GM21447 (cell line): Measurements from ENCODE around the gene ITGAD.

Source experiments
- ATAC-seq: cut with Tn5 transposase; IDR thresholded peaks from one replicate; pipeline ENCODE4 v1.9.1; 2021; ENCODE audit not compliant: unreplicated experiment

Gene ITGAD

GRCh38 chr16:31365131-31365865 lies 27.8 kb upstream of the ITGAD start:
- no peak for ATAC-seq

DNA sequence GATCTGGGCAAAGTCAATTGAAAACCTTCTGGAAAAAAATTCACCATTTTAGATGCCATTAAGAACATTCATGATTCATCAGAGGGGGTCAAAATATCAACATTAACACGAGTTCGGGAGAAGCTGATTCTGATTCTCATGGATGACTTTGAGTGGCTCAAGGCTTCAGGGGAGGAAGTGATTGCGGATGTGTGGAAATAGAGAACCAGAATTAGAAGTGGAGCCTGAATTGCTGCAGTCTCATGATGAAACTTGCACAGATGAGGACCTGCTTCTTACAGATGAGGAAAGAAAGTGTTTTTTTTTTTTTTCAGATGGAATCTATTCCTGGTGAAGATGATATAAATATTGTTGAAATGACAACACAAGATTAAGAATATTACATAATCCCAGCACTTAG lies 25.3 kb upstream of the ITGAD start:
- ATAC-seq: no peak

DNA sequence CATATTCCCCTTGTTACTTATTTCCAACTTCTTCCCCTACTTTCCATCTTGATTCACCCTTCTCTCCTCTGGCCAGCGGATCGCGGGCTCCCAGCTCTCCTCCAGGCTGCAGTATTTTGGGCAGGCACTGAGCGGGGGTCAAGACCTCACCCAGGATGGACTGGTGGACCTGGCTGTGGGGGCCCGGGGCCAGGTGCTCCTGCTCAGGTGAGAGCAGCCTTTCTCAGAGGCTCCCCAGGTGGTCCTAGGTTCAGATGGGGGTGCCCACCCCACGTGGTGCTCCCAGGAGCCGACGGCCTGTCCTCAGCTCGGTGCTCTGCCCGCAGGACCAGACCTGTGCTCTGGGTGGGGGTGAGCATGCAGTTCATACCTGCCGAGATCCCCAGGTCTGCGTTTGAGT lies 22.1 kb upstream of the ITGAD start:
- no peak for ATAC-seq

DNA sequence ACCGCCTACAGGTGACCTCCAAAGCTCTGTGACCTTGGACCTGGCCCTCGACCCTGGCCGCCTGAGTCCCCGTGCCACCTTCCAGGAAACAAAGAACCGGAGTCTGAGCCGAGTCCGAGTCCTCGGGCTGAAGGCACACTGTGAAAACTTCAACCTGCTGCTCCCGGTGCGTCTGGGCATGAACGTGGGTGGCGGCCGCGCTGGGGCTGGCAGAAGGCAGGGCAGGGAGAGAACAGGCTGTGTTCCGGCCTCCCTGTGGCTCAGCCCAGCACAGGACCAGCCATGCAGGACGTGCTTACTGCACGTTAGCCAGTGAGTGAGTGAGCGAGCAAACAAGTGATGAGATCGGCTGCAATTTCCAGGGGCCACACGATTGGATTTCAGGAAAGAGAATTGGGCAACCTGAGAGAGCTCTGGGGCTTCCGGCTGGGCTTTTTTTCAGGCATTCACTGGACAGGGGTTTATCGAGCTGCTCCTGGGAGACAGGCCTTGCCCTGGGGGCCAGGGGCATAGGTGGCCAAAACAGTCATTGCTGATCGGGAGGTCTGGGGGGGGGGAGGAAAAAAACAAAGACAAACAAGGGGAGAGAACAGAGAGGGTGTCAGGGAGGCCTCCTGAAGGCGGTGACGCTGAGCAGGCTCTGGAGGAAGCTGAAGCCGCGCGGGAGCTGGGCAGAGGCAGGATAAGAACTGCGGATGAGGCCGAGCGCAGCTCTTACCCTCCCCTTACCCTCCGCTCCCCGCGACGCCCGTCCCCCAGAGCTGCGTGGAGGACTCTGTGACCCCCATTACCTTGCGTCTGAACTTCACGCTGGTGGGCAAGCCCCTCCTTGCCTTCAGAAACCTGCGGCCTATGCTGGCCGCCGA lies 21.3 kb upstream of the ITGAD start:
- no peak for ATAC-seq

DNA sequence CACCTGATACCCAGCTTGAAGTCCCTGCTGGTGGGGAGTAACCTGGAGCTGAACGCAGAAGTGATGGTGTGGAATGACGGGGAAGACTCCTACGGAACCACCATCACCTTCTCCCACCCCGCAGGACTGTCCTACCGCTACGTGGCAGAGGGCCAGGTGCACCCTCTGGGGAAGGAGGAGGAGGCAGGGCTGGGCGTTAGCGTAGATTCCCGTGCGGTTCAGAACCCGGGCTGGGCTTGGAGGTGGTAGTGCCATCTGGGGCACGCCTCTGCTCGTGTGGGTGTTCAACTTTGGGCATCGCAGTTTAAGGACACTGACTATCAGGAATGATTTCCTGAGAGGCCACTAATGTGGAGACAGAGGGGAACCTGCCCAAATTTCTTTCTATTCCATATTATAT lies 19.9 kb upstream of the ITGAD start:
- no peak for ATAC-seq

DNA sequence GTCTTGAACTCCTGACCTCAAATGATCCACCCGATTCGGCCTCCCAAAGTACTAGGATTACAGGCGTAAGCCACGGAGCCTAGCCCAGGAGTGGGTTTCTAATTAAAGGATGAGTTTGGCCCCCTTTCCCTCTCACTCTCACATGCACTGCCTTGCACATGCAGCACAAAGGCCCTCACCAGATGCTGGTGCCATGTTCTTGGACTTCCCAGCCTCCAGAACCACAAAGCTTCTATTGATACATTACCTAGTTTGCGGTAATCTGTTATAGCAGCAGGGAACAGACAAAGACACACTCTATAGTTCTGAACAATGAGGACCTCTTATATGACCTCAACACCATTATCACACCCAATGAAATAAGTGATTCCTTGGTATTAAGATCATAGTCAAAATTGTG lies 17.9 kb upstream of the ITGAD start:
- ATAC-seq: no peak

GRCh38 chr16:31376705-31377104 lies 16.4 kb upstream of the ITGAD start:
- ATAC-seq: no peak

- no peak for ATAC-seq
Measured at GRCh38 chr16:31377210-31377903, 15.8 kb upstream of the ITGAD start.

DNA sequence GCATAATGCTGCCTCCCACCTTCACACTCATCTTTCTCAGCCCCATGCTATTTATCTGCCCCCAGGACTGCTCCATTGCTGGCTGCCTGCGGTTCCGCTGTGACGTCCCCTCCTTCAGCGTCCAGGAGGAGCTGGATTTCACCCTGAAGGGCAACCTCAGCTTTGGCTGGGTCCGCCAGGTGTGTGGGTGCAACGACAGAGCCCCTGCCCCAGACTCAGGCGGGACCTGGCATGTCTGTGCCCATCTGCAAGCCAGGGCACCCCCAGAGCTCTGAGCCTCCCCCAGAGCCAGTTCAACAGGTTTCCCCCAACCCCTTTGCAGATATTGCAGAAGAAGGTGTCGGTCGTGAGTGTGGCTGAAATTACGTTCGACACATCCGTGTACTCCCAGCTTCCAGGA lies 12.9 kb upstream of the ITGAD start:
- ATAC-seq: no peak

DNA sequence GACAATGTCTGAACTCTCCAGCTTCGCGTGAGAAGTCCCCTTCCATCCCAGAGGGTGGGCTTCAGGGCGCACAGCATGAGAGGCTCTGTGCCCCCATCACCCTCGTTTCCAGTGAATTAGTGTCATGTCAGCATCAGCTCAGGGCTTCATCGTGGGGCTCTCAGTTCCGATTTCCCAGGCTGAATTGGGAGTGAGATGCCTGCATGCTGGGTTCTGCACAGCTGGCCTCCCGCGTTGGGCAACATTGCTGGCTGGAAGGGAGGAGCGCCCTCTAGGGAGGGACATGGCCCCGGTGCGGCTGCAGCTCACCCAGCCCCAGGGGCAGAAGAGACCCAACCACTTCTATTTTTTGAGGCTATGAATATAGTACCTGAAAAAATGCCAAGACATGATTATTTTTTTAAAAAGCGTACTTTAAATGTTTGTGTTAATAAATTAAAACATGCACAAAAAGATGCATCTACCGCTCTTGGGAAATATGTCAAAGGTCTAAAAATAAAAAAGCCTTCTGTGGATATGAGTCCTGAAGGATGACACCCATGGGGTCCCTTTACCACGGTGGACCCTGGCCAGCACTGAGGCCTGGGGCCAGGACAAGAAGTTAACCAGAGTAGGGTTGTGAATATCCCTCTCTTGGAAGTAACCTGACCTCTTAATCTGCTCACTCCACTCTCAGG lies 10.5 kb upstream of the ITGAD start:
- no peak for ATAC-seq

GRCh38 chr16:31385680-31386079 lies 7.5 kb upstream of the ITGAD start:
- ATAC-seq: no peak

- ATAC-seq: no peak
Measured at GRCh38 chr16:31386157-31386984, 6.8 kb upstream of the ITGAD start.

GRCh38 chr16:31388535-31388934 lies 4.6 kb upstream of the ITGAD start:
- no peak for ATAC-seq

DNA sequence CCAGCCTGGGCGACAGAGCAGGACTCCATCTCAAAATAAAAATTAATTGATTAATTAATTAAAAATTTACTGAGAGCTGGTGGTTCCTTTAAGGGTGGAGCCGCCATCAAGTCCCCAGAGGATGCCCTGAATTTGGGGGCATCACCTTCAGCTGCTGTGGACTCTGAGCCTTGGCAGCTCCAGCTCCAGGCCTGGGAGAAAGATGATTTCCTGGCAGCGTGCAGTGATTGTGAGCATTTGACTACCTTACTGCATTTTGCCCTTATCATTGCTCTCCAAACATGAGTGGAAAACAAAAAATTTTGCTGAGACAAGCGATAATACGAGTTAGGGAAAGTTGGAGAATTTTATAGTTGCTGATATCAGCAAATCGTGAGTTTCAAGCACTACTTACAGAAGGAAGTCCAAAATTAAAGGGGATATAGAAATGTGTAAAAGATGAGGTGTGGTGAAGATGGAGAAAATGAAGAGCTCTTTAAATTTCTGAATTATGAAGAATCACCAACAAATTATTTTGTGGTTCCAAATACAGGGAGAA lies 2.6 kb upstream of the ITGAD start:
- no peak for ATAC-seq

DNA sequence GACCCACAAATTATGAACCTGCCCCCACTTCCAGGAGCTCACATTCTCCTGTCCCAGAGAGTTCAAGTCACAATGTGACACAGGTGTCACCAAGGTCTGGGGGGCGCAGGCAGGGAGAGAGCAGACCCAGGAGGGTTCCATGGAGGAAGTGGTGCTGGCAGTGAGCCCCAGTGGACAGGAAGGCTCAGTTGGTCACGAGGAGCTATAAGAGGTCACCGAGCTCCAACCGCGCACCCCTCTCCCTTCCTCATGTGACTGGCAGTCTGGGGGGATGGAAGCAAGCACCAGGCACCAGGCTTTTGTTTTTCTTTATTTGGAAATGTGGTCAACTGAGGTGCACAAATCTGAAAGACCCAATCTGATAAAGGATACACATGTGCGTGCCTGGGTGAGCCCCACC lies 2.5 kb downstream of the ITGAD start:
- ATAC-seq: no peak

DNA sequence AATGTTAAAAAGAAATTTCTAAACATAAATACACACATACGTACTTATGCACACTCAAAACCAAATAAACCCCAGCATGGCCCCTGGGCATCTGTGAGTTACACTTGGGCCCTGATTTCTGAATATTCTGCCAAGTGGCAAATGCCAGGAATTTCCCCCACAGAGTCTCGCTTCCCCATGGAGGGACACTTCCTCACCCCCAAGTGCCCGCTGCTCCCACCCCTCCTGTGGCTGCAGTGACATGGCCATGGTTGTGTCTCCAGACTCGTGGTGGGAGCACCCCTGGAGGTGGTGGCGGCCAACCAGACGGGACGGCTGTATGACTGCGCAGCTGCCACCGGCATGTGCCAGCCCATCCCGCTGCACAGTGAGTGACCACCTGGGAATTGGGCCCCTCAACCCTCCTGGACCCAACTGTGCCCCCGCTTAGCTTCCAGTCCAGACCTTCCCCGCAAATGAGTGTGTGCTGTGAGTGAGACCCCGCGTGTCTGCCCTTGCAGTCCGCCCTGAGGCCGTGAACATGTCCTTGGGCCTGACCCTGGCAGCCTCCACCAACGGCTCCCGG lies 4.0 kb downstream of the ITGAD start:
- no peak for ATAC-seq

GRCh38 chr16:31397701-31398100 lies 4.6 kb downstream of the ITGAD start:
- no peak for ATAC-seq

DNA sequence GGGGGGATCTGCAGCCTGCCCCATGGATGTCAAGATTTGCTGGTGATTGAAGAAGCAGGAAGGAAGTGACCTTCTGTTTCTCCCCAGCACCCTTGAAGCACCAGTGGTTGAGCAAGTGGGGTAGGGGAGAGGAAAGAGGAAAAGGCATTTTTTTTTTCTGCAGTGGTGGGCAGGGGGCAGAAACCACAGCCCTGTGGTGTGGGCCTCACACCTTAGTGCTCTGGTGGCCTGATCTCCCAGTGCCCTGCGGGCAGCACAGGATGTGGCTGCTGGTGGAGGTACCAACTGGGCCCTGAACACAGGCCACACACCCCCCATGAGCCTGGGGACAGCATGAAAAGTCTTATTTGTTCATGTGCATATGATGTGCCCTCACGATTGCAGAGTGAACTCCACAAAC lies 7.1 kb downstream of the ITGAD start:
- no peak for ATAC-seq

GRCh38 chr16:31401436-31401835 lies 8.3 kb downstream of the ITGAD start:
- ATAC-seq: no peak

- no peak for ATAC-seq
Measured at GRCh38 chr16:31402687-31403086, 9.6 kb downstream of the ITGAD start.
